Measurements from ENCODE around the gene TBC1D21. TPM values are rescaled to one million over a fixed set of nuclear protein-coding genes. Genes with fewer than 3 reads are reported as not detected.

Gene TBC1D21
- total and polyA plus RNA-seq, 10 of the 15 experiments (the other 5 are each of a cell fraction or from before 2014, with no cell fraction given) = not detected

DNA sequence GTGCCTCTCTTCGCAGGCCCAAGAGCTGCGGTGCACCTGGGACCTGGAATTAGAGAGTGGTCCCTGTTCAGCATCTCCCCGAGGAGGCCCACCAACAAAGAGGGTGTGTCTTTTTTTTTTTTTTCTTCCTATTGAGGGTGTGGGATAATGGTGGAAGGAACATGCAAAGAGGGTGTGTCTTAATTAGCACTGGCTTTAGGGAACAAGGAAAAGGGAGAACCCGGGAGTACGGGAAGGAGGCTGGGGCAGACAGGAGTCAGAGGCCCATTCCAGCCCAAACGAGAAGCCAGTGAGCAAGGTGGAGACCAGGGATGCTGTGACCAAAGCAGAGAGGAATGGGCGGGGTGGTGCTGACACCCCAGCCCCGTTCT is 52.5 kb downstream of the TBC1D21 start:
- WGBS (ENCODE audit: insufficient coverage, insufficient replicate concordance, low lambda C conversion rate, missing lambda C conversion rate) = 37% methylated on average over 8 of the region's 8 CpGs
- no peak for FAIRE-seq
- Histone ChIP-seq H4K20me1 (ENCODE audit: control insufficient read depth, insufficient read depth) (no peaks in the 10 kb centered on the region), H3K4me1 (ENCODE audit: control insufficient read depth, insufficient read depth, low read length) (no peaks in the 10 kb centered on the region), H3K79me2 (ENCODE audit: control insufficient read depth, insufficient read depth, low read length) (no peaks in the 10 kb centered on the region), H3K4me3 (no peak overlapping the region), H3K27me3 (replicated peaks in 1 of 2; ENCODE audit: control insufficient read depth in 2 of 2, insufficient read depth in 2 of 2, low read length in 1 of 2) (peaks cover 8 to 11% of the 10 kb centered on the region in 2 experiments), H3K4me2 (ENCODE audit: control insufficient read depth, insufficient read depth) (no peak overlapping the region), H3K27ac (ENCODE audit: control insufficient read depth, insufficient read depth) (no peak overlapping the region), H3K9me3 (replicated peaks; ENCODE audit: control insufficient read depth, insufficient read depth, low read length) (no peaks in the 10 kb centered on the region), H3K9ac (ENCODE audit: control insufficient read depth, insufficient read depth, low read length) (no peak overlapping the region), H2AFZ (ENCODE audit: control insufficient read depth, low read depth, low read length) (no peak overlapping the region), H3K36me3 (ENCODE audit: control insufficient read depth in 2 of 2, insufficient read depth in 2 of 2, low read length in 1 of 2) (no peaks in the 10 kb centered on the region)
- in situ Hi-C loops (cut with MboI) (no loop called here), intact Hi-C loops (cut with micrococcal nuclease; ENCODE audit: unreplicated experiment) (no loop called here)
- POLR2A ChIA-PET = no interaction called here
- TF ChIP-seq BACH1 (IDR thresholded peaks at IDR 0.05; ENCODE audit: borderline replicate concordance) (no peak), GATAD2B (conservative IDR thresholded peaks at IDR 0.05; ENCODE audit: low read depth) (no peak), MXI1 (IDR thresholded peaks at IDR 0.05; ENCODE audit: low read depth, low read length) (no peak), RCOR1 (conservative IDR thresholded peaks at IDR 0.05; ENCODE audit: low read depth, low read length) (no peak), WRNIP1 (IDR thresholded peaks at IDR 0.05; ENCODE audit: borderline replicate concordance, low read depth, low read length) (no peak), MYB (IDR thresholded peaks at IDR 0.05; ENCODE audit: borderline replicate concordance, low read depth, low read length) (no peak), ZNF274 (IDR thresholded peaks at IDR 0.05; ENCODE audit: insufficient read depth, insufficient read length) (no peak), SMC3 (IDR thresholded peaks at IDR 0.05; ENCODE audit: borderline replicate concordance, low read length) (no peak), NFXL1 (IDR thresholded peaks at IDR 0.05; ENCODE audit: borderline replicate concordance) (no peak), RAD51 (IDR thresholded peaks at IDR 0.05) (no peak), MEF2B (IDR thresholded peaks at IDR 0.05; ENCODE audit: partially characterized antibody, poor library complexity, severe bottlenecking) (no peak), RAD21 (IDR thresholded peaks at IDR 0.05; ENCODE audit: insufficient read depth, low read depth, low read length) (no peak), TCF12 (IDR thresholded peaks at IDR 0.05; ENCODE audit: low read depth, low read length) (no peak), ZSCAN29 (IDR thresholded peaks at IDR 0.05) (no peak), HDAC6 (IDR thresholded peaks at IDR 0.05; ENCODE audit: unreplicated experiment) (no peak)
- TF ChIP-seq, protein P1, sequence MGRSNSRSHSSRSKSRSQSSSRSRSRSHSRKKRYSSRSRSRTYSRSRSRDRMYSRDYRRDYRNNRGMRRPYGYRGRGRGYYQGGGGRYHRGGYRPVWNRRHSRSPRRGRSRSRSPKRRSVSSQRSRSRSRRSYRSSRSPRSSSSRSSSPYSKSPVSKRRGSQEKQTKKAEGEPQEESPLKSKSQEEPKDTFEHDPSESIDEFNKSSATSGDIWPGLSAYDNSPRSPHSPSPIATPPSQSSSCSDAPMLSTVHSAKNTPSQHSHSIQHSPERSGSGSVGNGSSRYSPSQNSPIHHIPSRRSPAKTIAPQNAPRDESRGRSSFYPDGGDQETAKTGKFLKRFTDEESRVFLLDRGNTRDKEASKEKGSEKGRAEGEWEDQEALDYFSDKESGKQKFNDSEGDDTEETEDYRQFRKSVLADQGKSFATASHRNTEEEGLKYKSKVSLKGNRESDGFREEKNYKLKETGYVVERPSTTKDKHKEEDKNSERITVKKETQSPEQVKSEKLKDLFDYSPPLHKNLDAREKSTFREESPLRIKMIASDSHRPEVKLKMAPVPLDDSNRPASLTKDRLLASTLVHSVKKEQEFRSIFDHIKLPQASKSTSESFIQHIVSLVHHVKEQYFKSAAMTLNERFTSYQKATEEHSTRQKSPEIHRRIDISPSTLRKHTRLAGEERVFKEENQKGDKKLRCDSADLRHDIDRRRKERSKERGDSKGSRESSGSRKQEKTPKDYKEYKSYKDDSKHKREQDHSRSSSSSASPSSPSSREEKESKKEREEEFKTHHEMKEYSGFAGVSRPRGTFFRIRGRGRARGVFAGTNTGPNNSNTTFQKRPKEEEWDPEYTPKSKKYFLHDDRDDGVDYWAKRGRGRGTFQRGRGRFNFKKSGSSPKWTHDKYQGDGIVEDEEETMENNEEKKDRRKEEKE (IDR thresholded peaks at IDR 0.05) = no peak
- no peak for DNase-seq (ENCODE audit: low read depth, low spot score)
- SMC1A ChIA-PET (ENCODE audit: uncharacterized antibody, unreplicated experiment) = no interaction called here
- ATAC-seq = no peak
- no TSS peak for BruUV-seq (replicated peaks)
- RAD21 ChIA-PET (ENCODE audit: unreplicated experiment) = no interaction called here
- CTCF ChIA-PET = no interaction called here
